ENCODE results near the gene TNRC6B. TPM values are rescaled to one million over a fixed set of nuclear protein-coding genes. Genes with fewer than 3 reads are reported as not detected.

Gene TNRC6B
- total RNA-seq, 1 donor: 35.3 TPM

GRCh38 chr22:40361100-40361499 lies 183.4 kb downstream of the TNRC6B start:
- no peak for DNase-seq (ENCODE audit: low read depth)

GRCh38 chr22:40363059-40363458 lies 185.3 kb downstream of the TNRC6B start:
- DNase-seq (ENCODE audit: low read depth): no peak
- no peak overlapping the region for H3K4me3 ChIP-seq (ENCODE audit: low read depth, low read length)
- no peak for TF ChIP-seq CTCF (IDR thresholded peaks at IDR 0.05; ENCODE audit: insufficient read depth, low read length)

More at GRCh38 chr22:40361100-40361499, 183.4 kb downstream of the TNRC6B start:
- no peak overlapping the region for H3K4me3 ChIP-seq (ENCODE audit: low read depth, low read length)
- no peak for TF ChIP-seq CTCF (IDR thresholded peaks at IDR 0.05; ENCODE audit: insufficient read depth, low read length)

GRCh38 chr22:40364431-40364830 lies 186.7 kb downstream of the TNRC6B start:
- no peak overlapping the region for H3K4me3 ChIP-seq (ENCODE audit: low read depth, low read length)
- DNase-seq (ENCODE audit: low read depth): no peak
- no peak for TF ChIP-seq CTCF (IDR thresholded peaks at IDR 0.05; ENCODE audit: insufficient read depth, low read length)

GRCh38 chr22:40366068-40366467 lies 188.3 kb downstream of the TNRC6B start:
- no peak for DNase-seq (ENCODE audit: low read depth)
- TF ChIP-seq CTCF (IDR thresholded peaks at IDR 0.05; ENCODE audit: insufficient read depth, low read length): no peak
- H3K4me3 ChIP-seq (ENCODE audit: low read depth, low read length): no peak overlapping the region

- DNase-seq (ENCODE audit: low read depth): no peak
- no peak for TF ChIP-seq CTCF (IDR thresholded peaks at IDR 0.05; ENCODE audit: insufficient read depth, low read length)
- H3K4me3 ChIP-seq (ENCODE audit: low read depth, low read length): no peak overlapping the region
Observed at GRCh38 chr22:40367342-40367741, 189.6 kb downstream of the TNRC6B start.

- no peak for DNase-seq (ENCODE audit: low read depth)
- no peak for TF ChIP-seq CTCF (IDR thresholded peaks at IDR 0.05; ENCODE audit: insufficient read depth, low read length)
- H3K4me3 ChIP-seq (ENCODE audit: low read depth, low read length): no peak overlapping the region
Observed at GRCh38 chr22:40368016-40368415, 190.3 kb downstream of the TNRC6B start.

- DNase-seq (ENCODE audit: low read depth): no peak
- no peak overlapping the region for H3K4me3 ChIP-seq (ENCODE audit: low read depth, low read length)
- TF ChIP-seq CTCF (IDR thresholded peaks at IDR 0.05; ENCODE audit: insufficient read depth, low read length): no peak
Observed at GRCh38 chr22:40368836-40369235, 191.1 kb downstream of the TNRC6B start.
